Measurements from ENCODE around the gene GRIP1.

The GRIP1 gene

DNA sequence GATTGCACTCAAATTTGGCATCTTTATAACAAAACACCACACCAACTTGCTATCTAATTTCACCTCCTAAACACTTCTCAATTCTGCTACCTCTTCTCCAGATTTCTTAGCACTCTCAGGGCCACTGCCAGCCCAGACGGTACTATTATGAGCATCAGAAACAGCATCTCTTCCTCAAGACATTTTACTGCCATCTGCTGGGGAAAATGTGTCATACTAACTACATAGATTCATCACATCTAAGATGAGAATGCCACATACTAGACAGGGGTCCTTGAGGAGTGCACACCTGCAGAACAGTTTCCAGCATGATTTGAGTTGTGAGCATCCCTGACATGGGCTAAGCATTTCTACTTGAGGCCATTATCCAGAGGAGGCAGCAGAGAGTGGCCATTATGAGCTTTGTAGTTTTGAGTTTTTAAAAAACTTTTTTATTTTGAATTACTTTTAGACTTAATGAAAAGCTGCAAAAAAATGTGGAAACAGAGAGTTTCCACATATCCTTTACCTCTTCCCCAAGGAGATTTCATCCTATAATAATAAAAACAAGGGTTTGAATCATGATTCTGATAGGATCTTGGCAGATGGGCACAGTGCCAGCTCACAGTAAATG, 15.1 kb upstream of the GRIP1 start:
- H3K36me3 ChIP-seq (replicated peaks; ENCODE audit: insufficient read depth, low read length) = no peaks in the 10 kb centered on the region
- no peak overlapping the region for H2AFZ ChIP-seq (ENCODE audit: low read length)
- H3K27me3 ChIP-seq (replicated peaks; ENCODE audit: insufficient read depth, low read length) = no peaks in the 10 kb centered on the region
- H3K4me2 ChIP-seq (ENCODE audit: low read depth, low read length) = peak overlapping the region; percentile 53; the same call in 1 of the 2 replicates
- peak overlapping the region; percentile 52; the same call in 1 of the 2 replicates for H3K27ac ChIP-seq (ENCODE audit: low read length)
- H3K9ac ChIP-seq (ENCODE audit: low read length) = no peak overlapping the region
- H3K9me3 ChIP-seq (replicated peaks; ENCODE audit: insufficient read depth, low read length) = no peaks in the 10 kb centered on the region
- no peak overlapping the region for H3K4me3 ChIP-seq (ENCODE audit: low read length)
- no peaks in the 10 kb centered on the region for H4K20me1 ChIP-seq (ENCODE audit: insufficient read depth, low read length)
- H3K79me2 ChIP-seq (ENCODE audit: low read length) = no peaks in the 10 kb centered on the region
- DNase-seq = peak; percentile 88
- peaks cover 58% of the 10 kb centered on the region for H3K4me1 ChIP-seq (ENCODE audit: low read length)
- no peak for TF ChIP-seq EZH2 (optimal IDR thresholded peaks at IDR 0.05; ENCODE audit: low read depth, low read length)
- TF ChIP-seq EZH2phosphoT487 (IDR thresholded peaks at IDR 0.05; ENCODE audit: low read length) = no peak
- TF ChIP-seq, protein P1, sequence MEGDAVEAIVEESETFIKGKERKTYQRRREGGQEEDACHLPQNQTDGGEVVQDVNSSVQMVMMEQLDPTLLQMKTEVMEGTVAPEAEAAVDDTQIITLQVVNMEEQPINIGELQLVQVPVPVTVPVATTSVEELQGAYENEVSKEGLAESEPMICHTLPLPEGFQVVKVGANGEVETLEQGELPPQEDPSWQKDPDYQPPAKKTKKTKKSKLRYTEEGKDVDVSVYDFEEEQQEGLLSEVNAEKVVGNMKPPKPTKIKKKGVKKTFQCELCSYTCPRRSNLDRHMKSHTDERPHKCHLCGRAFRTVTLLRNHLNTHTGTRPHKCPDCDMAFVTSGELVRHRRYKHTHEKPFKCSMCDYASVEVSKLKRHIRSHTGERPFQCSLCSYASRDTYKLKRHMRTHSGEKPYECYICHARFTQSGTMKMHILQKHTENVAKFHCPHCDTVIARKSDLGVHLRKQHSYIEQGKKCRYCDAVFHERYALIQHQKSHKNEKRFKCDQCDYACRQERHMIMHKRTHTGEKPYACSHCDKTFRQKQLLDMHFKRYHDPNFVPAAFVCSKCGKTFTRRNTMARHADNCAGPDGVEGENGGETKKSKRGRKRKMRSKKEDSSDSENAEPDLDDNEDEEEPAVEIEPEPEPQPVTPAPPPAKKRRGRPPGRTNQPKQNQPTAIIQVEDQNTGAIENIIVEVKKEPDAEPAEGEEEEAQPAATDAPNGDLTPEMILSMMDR (IDR thresholded peaks at IDR 0.05; ENCODE audit: low read length) = peak; percentile 71
- no peaks in the 10 kb centered on the region for H3K9me2 ChIP-seq (replicated peaks; ENCODE audit: insufficient read depth, low read length)
- H3F3A ChIP-seq (ENCODE audit: insufficient read depth, low read length) = peaks cover 27% of the 10 kb centered on the region

DNA sequence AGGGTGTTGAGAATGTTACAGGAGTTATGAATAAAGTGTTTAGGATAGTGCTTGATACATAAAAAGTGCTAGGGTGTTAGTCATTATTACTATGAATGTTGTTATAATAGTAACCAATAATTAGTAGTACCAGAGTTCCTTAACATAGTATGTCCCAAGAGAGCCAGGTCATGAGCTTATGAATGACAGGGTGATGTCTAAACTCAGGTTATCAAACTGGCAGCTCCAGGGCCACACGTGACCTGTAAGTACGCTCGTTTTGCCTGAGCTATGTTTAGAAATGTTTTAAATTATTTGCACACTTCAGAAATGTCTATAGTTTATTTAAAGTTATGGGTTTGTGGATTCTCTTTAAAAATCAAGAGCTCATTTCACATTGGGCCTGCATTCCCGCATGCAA, 14.1 kb upstream of the GRIP1 start:
- no peak for TF ChIP-seq EZH2 (optimal IDR thresholded peaks at IDR 0.05; ENCODE audit: low read depth, low read length)
- TF ChIP-seq, protein P1 (IDR thresholded peaks at IDR 0.05; ENCODE audit: low read length) = no peak
- no peak for TF ChIP-seq EZH2phosphoT487 (IDR thresholded peaks at IDR 0.05; ENCODE audit: low read length)
- Histone ChIP-seq H3K9ac (ENCODE audit: low read length) (no peak overlapping the region), H3K9me3 (replicated peaks; ENCODE audit: insufficient read depth, low read length) (no peaks in the 10 kb centered on the region), H3K79me2 (ENCODE audit: low read length) (no peaks in the 10 kb centered on the region), H3K4me2 (ENCODE audit: low read depth, low read length) (no peak overlapping the region), H3K36me3 (replicated peaks; ENCODE audit: insufficient read depth, low read length) (no peaks in the 10 kb centered on the region), H4K20me1 (ENCODE audit: insufficient read depth, low read length) (no peaks in the 10 kb centered on the region), H3F3A (ENCODE audit: insufficient read depth, low read length) (peaks cover 25% of the 10 kb centered on the region), H3K4me1 (ENCODE audit: low read length) (peaks cover 48% of the 10 kb centered on the region), H3K4me3 (ENCODE audit: low read length) (no peak overlapping the region), H3K27me3 (replicated peaks; ENCODE audit: insufficient read depth, low read length) (no peaks in the 10 kb centered on the region), H3K9me2 (replicated peaks; ENCODE audit: insufficient read depth, low read length) (no peaks in the 10 kb centered on the region), H2AFZ (ENCODE audit: low read length) (no peak overlapping the region), H3K27ac (ENCODE audit: low read length) (no peak overlapping the region)
- DNase-seq = no peak

DNA sequence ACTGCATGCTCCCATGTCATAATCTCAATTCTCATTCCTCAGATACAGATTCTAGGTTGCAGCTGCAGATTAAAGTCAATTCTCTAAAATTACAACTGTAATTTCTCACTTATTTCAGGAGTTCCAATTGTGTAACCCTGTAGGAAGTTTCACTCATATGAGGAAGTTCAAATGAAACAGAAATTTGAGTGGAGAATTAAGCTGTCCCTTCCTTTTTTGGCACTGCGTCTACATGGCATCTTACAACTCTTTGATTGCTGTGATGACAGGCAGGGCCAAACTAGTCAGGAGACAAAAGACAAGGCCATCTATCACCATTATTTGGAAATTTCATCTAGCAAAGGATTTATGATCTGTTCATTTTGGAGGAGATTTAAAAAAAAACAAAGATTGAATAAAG, 13.3 kb upstream of the GRIP1 start:
- Histone ChIP-seq H3K36me3 (replicated peaks; ENCODE audit: insufficient read depth, low read length) (no peaks in the 10 kb centered on the region), H4K20me1 (ENCODE audit: insufficient read depth, low read length) (no peaks in the 10 kb centered on the region), H3K79me2 (ENCODE audit: low read length) (no peaks in the 10 kb centered on the region), H3K27me3 (replicated peaks; ENCODE audit: insufficient read depth, low read length) (no peaks in the 10 kb centered on the region), H3F3A (ENCODE audit: insufficient read depth, low read length) (peaks cover 17% of the 10 kb centered on the region), H3K27ac (ENCODE audit: low read length) (no peak overlapping the region), H3K9me2 (replicated peaks; ENCODE audit: insufficient read depth, low read length) (no peaks in the 10 kb centered on the region), H3K4me1 (ENCODE audit: low read length) (peaks cover 41% of the 10 kb centered on the region), H3K4me2 (ENCODE audit: low read depth, low read length) (no peak overlapping the region), H3K4me3 (ENCODE audit: low read length) (no peak overlapping the region), H3K9me3 (replicated peaks; ENCODE audit: insufficient read depth, low read length) (no peaks in the 10 kb centered on the region), H2AFZ (ENCODE audit: low read length) (no peak overlapping the region), H3K9ac (ENCODE audit: low read length) (no peak overlapping the region)
- TF ChIP-seq EZH2 (optimal IDR thresholded peaks at IDR 0.05; ENCODE audit: low read depth, low read length) (no peak), EZH2phosphoT487 (IDR thresholded peaks at IDR 0.05; ENCODE audit: low read length) (no peak)
- TF ChIP-seq, protein P1 (IDR thresholded peaks at IDR 0.05; ENCODE audit: low read length) = no peak
- no peak for DNase-seq
